Activated naive CD8-positive, alpha-beta T cell treated with anti-CD3 and anti-CD28 coated beads for 36 hours (primary cell): ENCODE results near the gene PDE6B. TPM values are rescaled to one million over a fixed set of nuclear protein-coding genes. Genes with fewer than 3 reads are reported as not detected.

Source experiments
- DNase-seq: peaks from one replicate; pipeline ENCODE4 v3.0.0; 2021
- H3K27ac Mint-ChIP-seq: one replicate; pipeline ENCODE4 v1.8.0; 2022; ENCODE audit warnings: mild to moderate bottlenecking, moderate library complexity, mixed read lengths
- H3K27me3 Mint-ChIP-seq: one replicate; pipeline ENCODE4 v1.8.0; 2022; ENCODE audit warnings: mild to moderate bottlenecking, mixed read lengths
- H3K36me3 Mint-ChIP-seq: one replicate; pipeline ENCODE4 v1.8.0; 2021; ENCODE audit warnings: mild to moderate bottlenecking, mixed read lengths
- H3K4me1 Mint-ChIP-seq: one replicate; pipeline ENCODE4 v1.8.0; 2021; ENCODE audit warnings: mixed read lengths
- H3K4me3 Mint-ChIP-seq: one replicate; pipeline ENCODE4 v1.8.0; 2022; ENCODE audit warnings: mild to moderate bottlenecking, moderate library complexity, mixed read lengths
- H3K9me3 Mint-ChIP-seq: one replicate; pipeline ENCODE4 v1.8.0; 2022; ENCODE audit warnings: mixed read lengths
- total RNA-seq, 2 experiments: library from RNA; stranded (reverse); gene quantifications; one replicate each; pipeline ENCODE4 v1.2.3, GENCODE V29; 2021

The PDE6B gene
- total RNA-seq, 2 experiments from 2014 or later: 12.6 to 13.9 TPM

GRCh38 chr4:612052-612748 is 13.2 kb upstream of the PDE6B start:
- no peaks in the 10 kb centered on the region for H3K4me1 Mint-ChIP-seq
- peaks cover 2% of the 10 kb centered on the region for H3K36me3 Mint-ChIP-seq
- no peak overlapping the region for H3K4me3 Mint-ChIP-seq
- H3K27ac Mint-ChIP-seq: no peak overlapping the region
- peaks cover 19% of the 10 kb centered on the region for H3K27me3 Mint-ChIP-seq
- no peak for DNase-seq
- peaks cover 4% of the 10 kb centered on the region for H3K9me3 Mint-ChIP-seq

GRCh38 chr4:612749-613125 is 12.6 kb upstream of the PDE6B start:
- Mint-ChIP-seq H3K36me3 (peaks cover 2% of the 10 kb centered on the region), H3K4me1 (no peaks in the 10 kb centered on the region), H3K4me3 (no peak overlapping the region), H3K27ac (no peak overlapping the region), H3K27me3 (peaks cover 19% of the 10 kb centered on the region), H3K9me3 (peaks cover 4% of the 10 kb centered on the region)
- no peak for DNase-seq

GRCh38 chr4:613126-613525 is 12.2 kb upstream of the PDE6B start:
- peaks cover 4% of the 10 kb centered on the region for H3K9me3 Mint-ChIP-seq
- peaks cover 2% of the 10 kb centered on the region for H3K36me3 Mint-ChIP-seq
- H3K4me3 Mint-ChIP-seq: no peak overlapping the region
- no peak overlapping the region for H3K27ac Mint-ChIP-seq
- H3K4me1 Mint-ChIP-seq: no peaks in the 10 kb centered on the region
- H3K27me3 Mint-ChIP-seq: peaks cover 22% of the 10 kb centered on the region
- no peak for DNase-seq

- Mint-ChIP-seq H3K36me3 (no peaks in the 10 kb centered on the region), H3K4me3 (no peak overlapping the region), H3K9me3 (no peaks in the 10 kb centered on the region), H3K4me1 (no peaks in the 10 kb centered on the region), H3K27me3 (peaks cover 17% of the 10 kb centered on the region), H3K27ac (no peak overlapping the region)
- DNase-seq: no peak
These were observed 9.3 kb upstream of the PDE6B start for GRCh38 chr4:616091-616490.

GRCh38 chr4:616911-617643 is 8.3 kb upstream of the PDE6B start:
- Mint-ChIP-seq H3K4me3 (no peak overlapping the region), H3K27me3 (peaks cover 19% of the 10 kb centered on the region), H3K36me3 (no peaks in the 10 kb centered on the region), H3K9me3 (no peaks in the 10 kb centered on the region), H3K4me1 (no peaks in the 10 kb centered on the region), H3K27ac (no peak overlapping the region)
- DNase-seq: no peak

GRCh38 chr4:617644-618641 is 7.4 kb upstream of the PDE6B start:
- Mint-ChIP-seq H3K27ac (no peak overlapping the region), H3K36me3 (no peaks in the 10 kb centered on the region), H3K27me3 (peaks cover 20% of the 10 kb centered on the region), H3K4me1 (no peaks in the 10 kb centered on the region), H3K4me3 (no peak overlapping the region), H3K9me3 (no peaks in the 10 kb centered on the region)
- no peak for DNase-seq

GRCh38 chr4:620201-620600 is 5.2 kb upstream of the PDE6B start:
- H3K9me3 Mint-ChIP-seq: no peaks in the 10 kb centered on the region
- H3K27ac Mint-ChIP-seq: no peak overlapping the region
- no peaks in the 10 kb centered on the region for H3K36me3 Mint-ChIP-seq
- no peak overlapping the region for H3K4me3 Mint-ChIP-seq
- no peaks in the 10 kb centered on the region for H3K4me1 Mint-ChIP-seq
- no peak for DNase-seq
- H3K27me3 Mint-ChIP-seq: peaks cover 16% of the 10 kb centered on the region

GRCh38 chr4:620851-621261 is 4.5 kb upstream of the PDE6B start:
- Mint-ChIP-seq H3K4me1 (no peaks in the 10 kb centered on the region), H3K4me3 (no peak overlapping the region), H3K27me3 (peaks cover 16% of the 10 kb centered on the region), H3K9me3 (no peaks in the 10 kb centered on the region), H3K36me3 (no peaks in the 10 kb centered on the region), H3K27ac (no peak overlapping the region)
- no peak for DNase-seq

- no peaks in the 10 kb centered on the region for H3K36me3 Mint-ChIP-seq
- no peak overlapping the region for H3K27ac Mint-ChIP-seq
- no peak for DNase-seq
- no peak overlapping the region for H3K4me3 Mint-ChIP-seq
- H3K4me1 Mint-ChIP-seq: no peaks in the 10 kb centered on the region
- H3K27me3 Mint-ChIP-seq: peaks cover 17% of the 10 kb centered on the region
- H3K9me3 Mint-ChIP-seq: no peaks in the 10 kb centered on the region
These were observed 3.9 kb upstream of the PDE6B start for GRCh38 chr4:621296-622070.

GRCh38 chr4:622071-622995 is 3.0 kb upstream of the PDE6B start:
- Mint-ChIP-seq H3K4me3 (no peak overlapping the region), H3K27ac (no peak overlapping the region), H3K36me3 (no peaks in the 10 kb centered on the region), H3K27me3 (peaks cover 18% of the 10 kb centered on the region), H3K9me3 (no peaks in the 10 kb centered on the region), H3K4me1 (no peaks in the 10 kb centered on the region)
- DNase-seq: no peak

GRCh38 chr4:622996-623913 is 2.1 kb upstream of the PDE6B start:
- Mint-ChIP-seq H3K9me3 (no peaks in the 10 kb centered on the region), H3K4me1 (no peaks in the 10 kb centered on the region), H3K27me3 (peaks cover 11% of the 10 kb centered on the region), H3K4me3 (no peak overlapping the region), H3K27ac (no peak overlapping the region), H3K36me3 (no peaks in the 10 kb centered on the region)
- no peak for DNase-seq

GRCh38 chr4:623914-624566 is 1.3 kb upstream of the PDE6B start:
- no peak overlapping the region for H3K27ac Mint-ChIP-seq
- no peak overlapping the region for H3K4me3 Mint-ChIP-seq
- H3K9me3 Mint-ChIP-seq: no peaks in the 10 kb centered on the region
- no peaks in the 10 kb centered on the region for H3K4me1 Mint-ChIP-seq
- H3K27me3 Mint-ChIP-seq: peaks cover 11% of the 10 kb centered on the region
- no peak for DNase-seq
- H3K36me3 Mint-ChIP-seq: no peaks in the 10 kb centered on the region
